Adrenal gland (tissue), 12 donors: ENCODE data around the gene RPL28. TPM values are rescaled to one million over a fixed set of nuclear protein-coding genes. Genes with fewer than 3 reads are reported as not detected.

Experiments
- DNase-seq, 7 donors: peaks; one replicate each; pipeline ENCODE4 v3.0.0-alpha.2; 2019 to 2020
- H3K27ac ChIP-seq, 5 donors: fragments of 200-600 bp; sonication (generic) in 4 of 5; 1 replicate in 3 of 5; 2 replicates in 2 of 5; pipeline versions ENCODE4 v1.5.1 to v1.8.0; 2016 to 2020; ENCODE audit warnings: mild to moderate bottlenecking in 1 of 5
- H3K27me3 ChIP-seq: fragments of 200-600 bp; 2 replicates; pipeline ENCODE4 v1.8.0; 2021
- H3K36me3 ChIP-seq, 2 donors: fragments of 200-600 bp; replicated peaks in 1 of 2; 1 replicate in 1 of 2; 2 replicates in 1 of 2; pipeline versions ENCODE4 v1.5.1 to v1.8.0; 2018 to 2022
- H3K4me1 ChIP-seq, 2 donors: fragments of 200-600 bp; replicated peaks in 1 of 2; 1 replicate in 1 of 2; 2 replicates in 1 of 2; pipeline versions ENCODE4 v1.5.1 to v1.8.0; 2018 to 2021
- H3K4me3 ChIP-seq, 4 donors: fragments of 200-600 bp; sonication (generic) in 3 of 4; one replicate each; pipeline ENCODE4 v1.5.1; 2016 to 2018
- H3K9me3 ChIP-seq, 3 donors: fragments of 200-600 bp; sonication (generic) in 1 of 3; replicated peaks in 1 of 3; 1 replicate in 2 of 3; 2 replicates in 1 of 3; pipeline versions ENCODE4 v1.5.1 to v1.8.0; 2016 to 2021
- POLR2A ChIP-seq, 2 donors: fragments of 450-650 bp; IDR thresholded peaks; one replicate each; pipeline ENCODE4 v1.6.1; 2017; ENCODE audit warnings: antibody characterized with exemption in 2 of 2, mild to moderate bottlenecking in 2 of 2, moderate library complexity in 1 of 2
- WGBS, 4 donors: extraction: QIAGEN DNeasy Blood & Tissue Kit in 2 of 4; methylation state at CpG; one replicate each; pipeline versions ENCODE4 v1.1.5 to v1.1.7; 2013 to 2017; 5-methylcytosine and 5-hydroxymethylcytosine counted together
- intact Hi-C, 2 donors: fragments of 100-400 bp; cut with DNase I; formaldehyde crosslinking; loops; one replicate each; pipeline versions ENCODE4 v1.14.1 to v1.15.0; 2022 to 2023
- polyA plus RNA-seq, 3 donors: library from polyadenylated mRNA; stranded (reverse); fragments of 200-250 nt in 2 of 3; fragments of 350-450 nt in 1 of 3; fragmentation: Illumina TruSeq in 1 of 3; extraction: RNeasy Lipid Tissue Mini Kit (QIAGEN cat#74804) in 1 of 3; gene quantifications; one replicate each; pipeline ENCODE4 v1.2.3, GENCODE V29; 2013 to 2014
- total RNA-seq, 9 donors: library from RNA; depleted of rRNA in 4 of 9; stranded (reverse); fragments of >200 nt in 4 of 9; fragments of 120-200 nt in 1 of 9; fragmentation: NEBNext Ultra II Directional in 1 of 9; extraction: Animal tissue kit (Norgen Biotek cat#: 25700) in 1 of 9; gene quantifications; one replicate each; pipeline versions ENCODE4 v1.1.0 to v1.2.4, GENCODE V29; 2013 to 2023
- TF ChIP-seq, protein P1 (sequence below), 6 experiments: fragments of 450-650 bp in 4 of 6; fragments of 200-600 bp in 2 of 6; sonication (generic) in 1 of 6; IDR thresholded peaks; 1 replicate in 5 of 6; 2 replicates in 1 of 6; pipeline versions ENCODE4 v1.5.1 to v1.8.0; 2016 to 2021; ENCODE audit warnings: antibody characterized with exemption in 6 of 6, mild to moderate bottlenecking in 2 of 6, moderate library complexity in 1 of 6
- donor health status: healthy with polysubstance abuse.
- donor health status: Bipolar disorder and iron deficiency.
- donor health status: DM: yes; HTN: yes; CAD: no.
- donor health status: DM: no; HTN: no; CAD: no.
- donor health status: DM: no; HTN: no; CAD: no.
- donor health status: DM: yes; HTN: yes; CAD: no.

Gene RPL28
- total and polyA plus RNA-seq, 12 donors: 194 to 2,804 (median 1,045) TPM

DNA sequence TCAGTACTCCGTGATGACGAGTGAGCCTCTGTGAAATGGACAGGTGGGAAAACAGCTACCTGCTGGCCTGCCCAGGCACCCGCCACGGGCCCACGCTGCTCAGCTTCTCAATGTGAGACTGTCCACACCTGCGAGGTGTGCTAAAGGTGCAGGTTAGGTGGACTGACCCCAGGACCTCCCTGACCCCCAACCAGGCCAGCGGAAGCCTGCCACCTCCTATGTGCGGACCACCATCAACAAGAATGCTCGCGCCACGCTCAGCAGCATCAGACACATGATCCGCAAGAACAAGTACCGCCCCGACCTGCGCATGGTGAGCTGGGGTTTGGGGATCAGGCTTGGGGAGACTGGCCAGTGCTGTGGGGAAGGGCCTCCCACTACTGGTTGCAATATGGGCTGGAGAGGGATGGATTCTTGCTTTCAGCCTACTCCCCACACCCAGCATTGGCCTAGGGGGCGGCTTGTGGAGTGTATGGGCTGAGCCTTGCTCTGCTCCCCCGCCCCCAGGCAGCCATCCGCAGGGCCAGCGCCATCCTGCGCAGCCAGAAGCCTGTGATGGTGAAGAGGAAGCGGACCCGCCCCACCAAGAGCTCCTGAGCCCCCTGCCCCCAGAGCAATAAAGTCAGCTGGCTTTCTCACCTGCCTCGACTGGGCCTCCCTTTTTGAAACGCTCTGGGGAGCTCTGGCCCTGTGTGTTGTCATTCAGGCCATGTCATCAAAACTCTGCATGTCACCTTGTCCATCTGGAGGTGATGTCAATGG lies 2.2 kb downstream of the RPL28 start:
- Histone ChIP-seq H3K9me3 (no peaks in the 10 kb centered on the region), H3K36me3 (peaks cover 0 to 35% of the 10 kb centered on the region in 2 donors), H3K4me3 (peak overlapping the region in 1 of 4 donors; percentile 85), H3K27ac (no peak overlapping the region), H3K27me3 (no peaks in the 10 kb centered on the region), H3K4me1 (peaks cover 30 to 45% of the 10 kb centered on the region in 2 donors)
- 79 to 84% (median 79%) methylated on average over 10 to 24 of the region's 24 CpGs for WGBS, 4 donors
- DNase-seq: no peak
- TF ChIP-seq POLR2A (IDR thresholded peaks at IDR 0.05): no peak
- TF ChIP-seq, protein P1, sequence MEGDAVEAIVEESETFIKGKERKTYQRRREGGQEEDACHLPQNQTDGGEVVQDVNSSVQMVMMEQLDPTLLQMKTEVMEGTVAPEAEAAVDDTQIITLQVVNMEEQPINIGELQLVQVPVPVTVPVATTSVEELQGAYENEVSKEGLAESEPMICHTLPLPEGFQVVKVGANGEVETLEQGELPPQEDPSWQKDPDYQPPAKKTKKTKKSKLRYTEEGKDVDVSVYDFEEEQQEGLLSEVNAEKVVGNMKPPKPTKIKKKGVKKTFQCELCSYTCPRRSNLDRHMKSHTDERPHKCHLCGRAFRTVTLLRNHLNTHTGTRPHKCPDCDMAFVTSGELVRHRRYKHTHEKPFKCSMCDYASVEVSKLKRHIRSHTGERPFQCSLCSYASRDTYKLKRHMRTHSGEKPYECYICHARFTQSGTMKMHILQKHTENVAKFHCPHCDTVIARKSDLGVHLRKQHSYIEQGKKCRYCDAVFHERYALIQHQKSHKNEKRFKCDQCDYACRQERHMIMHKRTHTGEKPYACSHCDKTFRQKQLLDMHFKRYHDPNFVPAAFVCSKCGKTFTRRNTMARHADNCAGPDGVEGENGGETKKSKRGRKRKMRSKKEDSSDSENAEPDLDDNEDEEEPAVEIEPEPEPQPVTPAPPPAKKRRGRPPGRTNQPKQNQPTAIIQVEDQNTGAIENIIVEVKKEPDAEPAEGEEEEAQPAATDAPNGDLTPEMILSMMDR (IDR thresholded peaks at IDR 0.05): no peak
- intact Hi-C loops: no loop called here

DNA sequence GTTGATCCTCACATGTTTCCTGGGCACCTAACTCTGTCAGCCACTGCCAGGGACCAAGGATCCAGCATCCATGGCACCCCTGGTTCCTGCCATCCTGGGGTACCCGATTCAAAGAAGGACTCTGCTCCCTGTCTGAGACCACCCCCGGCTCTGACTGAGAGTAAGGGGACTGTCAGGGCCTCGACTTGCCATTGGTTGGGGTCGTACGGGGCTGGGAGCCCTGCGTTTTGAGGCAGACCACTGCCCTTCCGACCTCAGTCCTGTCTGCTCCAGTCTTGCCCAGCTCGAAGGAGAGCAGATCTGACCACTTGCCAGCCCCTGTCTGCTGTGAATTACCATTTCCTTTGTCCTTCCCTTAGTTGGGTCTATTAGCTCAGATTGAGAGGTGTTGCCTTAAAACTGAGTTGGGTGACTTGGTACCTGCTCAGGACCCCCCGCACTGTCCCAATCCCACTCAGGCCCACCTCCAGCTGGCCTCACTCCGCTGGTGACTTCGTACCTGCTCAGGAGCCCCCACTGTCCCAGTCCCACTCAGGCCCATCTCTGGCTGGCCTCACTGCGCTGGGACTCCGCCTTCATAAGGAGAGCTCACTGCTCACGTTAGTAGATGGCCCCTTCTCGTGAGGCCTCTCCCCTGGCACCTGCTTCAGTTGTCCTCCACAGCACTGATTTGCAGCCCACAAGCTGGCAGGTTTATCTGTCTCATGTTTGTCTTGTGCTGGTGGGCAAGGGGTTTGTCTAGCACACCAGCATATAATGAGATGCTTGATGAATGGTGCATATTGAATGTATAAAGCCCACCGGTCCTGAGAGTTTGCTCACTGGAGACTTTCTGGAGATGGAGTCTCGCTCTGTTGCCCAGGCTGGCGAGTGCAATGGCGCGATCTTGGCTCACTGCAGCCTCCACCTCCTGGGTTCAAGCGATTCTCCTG lies 3.9 kb downstream of the RPL28 start:
- no peak for TF ChIP-seq POLR2A (IDR thresholded peaks at IDR 0.05)
- TF ChIP-seq, protein P1 (IDR thresholded peaks at IDR 0.05): no peak
- Histone ChIP-seq H3K36me3 (peaks cover 0 to 35% of the 10 kb centered on the region in 2 donors), H3K4me1 (peaks cover 22 to 35% of the 10 kb centered on the region in 2 donors), H3K9me3 (no peaks in the 10 kb centered on the region), H3K27me3 (no peaks in the 10 kb centered on the region), H3K4me3 (no peak overlapping the region), H3K27ac (no peak overlapping the region)
- intact Hi-C loops: no loop called here
- 78 to 89% (median 85%) methylated on average over 13 to 21 of the region's 21 CpGs for WGBS, 4 donors
- DNase-seq: no peak

GRCh38 chr19:55390461-55390880 lies 4.7 kb downstream of the RPL28 start:
- DNase-seq: no peak
- Histone ChIP-seq H3K4me1 (peaks cover 18 to 30% of the 10 kb centered on the region in 2 donors), H3K27ac (peak overlapping the region in 1 of 5 donors; percentile 8), H3K27me3 (no peaks in the 10 kb centered on the region), H3K36me3 (peaks cover 0 to 35% of the 10 kb centered on the region in 2 donors), H3K4me3 (no peak overlapping the region), H3K9me3 (no peaks in the 10 kb centered on the region)
- 75 to 87% (median 75%) methylated on average over 4 to 7 of the region's 7 CpGs for WGBS, 4 donors
- no peak for TF ChIP-seq POLR2A (IDR thresholded peaks at IDR 0.05)
- TF ChIP-seq, protein P1 (IDR thresholded peaks at IDR 0.05): no peak
- intact Hi-C loops: no loop called here

- no peak for TF ChIP-seq POLR2A (IDR thresholded peaks at IDR 0.05)
- TF ChIP-seq, protein P1 (IDR thresholded peaks at IDR 0.05): no peak
- DNase-seq: no peak
- Histone ChIP-seq H3K27ac (no peak overlapping the region), H3K27me3 (no peaks in the 10 kb centered on the region), H3K36me3 (peaks cover 0 to 35% of the 10 kb centered on the region in 2 donors), H3K9me3 (no peaks in the 10 kb centered on the region), H3K4me1 (peaks cover 18 to 30% of the 10 kb centered on the region in 2 donors), H3K4me3 (no peak overlapping the region)
- 76 to 84% (median 80%) methylated on average over 9 to 12 of the region's 12 CpGs for WGBS, 4 donors
- intact Hi-C loops: no loop called here
Observed at GRCh38 chr19:55391191-55391670, 5.5 kb downstream of the RPL28 start.
